HG03521 (cell line): ENCODE results near the gene PLXNA1.

Experiments used
- ATAC-seq: cut with Tn5 transposase; IDR thresholded peaks from one replicate; pipeline ENCODE4 v1.9.1; 2021; ENCODE audit warnings: mild to moderate bottlenecking, moderate library complexity; ENCODE audit not compliant: unreplicated experiment

The PLXNA1 gene

DNA sequence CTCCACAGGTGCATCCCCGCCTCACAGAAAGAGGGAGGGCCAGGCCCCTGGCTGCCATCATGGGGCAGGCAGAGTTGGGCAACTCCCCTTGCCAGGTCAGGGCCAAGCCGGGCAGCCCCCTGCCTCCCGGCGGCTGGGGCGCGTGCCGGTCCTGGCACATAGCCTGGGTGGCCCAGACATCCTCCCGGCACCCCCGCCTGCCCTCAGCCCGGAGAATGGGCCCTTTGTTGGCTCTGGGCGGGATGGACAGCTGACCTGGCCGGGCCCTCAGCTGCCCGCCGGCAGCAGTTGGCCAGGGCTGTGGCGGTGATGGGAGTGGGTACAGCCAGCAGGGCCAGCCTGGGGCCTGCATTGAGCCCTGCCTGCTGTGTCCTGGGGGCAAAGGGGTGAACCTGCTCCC lies 16.5 kb downstream of the PLXNA1 start:
- no peak for ATAC-seq

DNA sequence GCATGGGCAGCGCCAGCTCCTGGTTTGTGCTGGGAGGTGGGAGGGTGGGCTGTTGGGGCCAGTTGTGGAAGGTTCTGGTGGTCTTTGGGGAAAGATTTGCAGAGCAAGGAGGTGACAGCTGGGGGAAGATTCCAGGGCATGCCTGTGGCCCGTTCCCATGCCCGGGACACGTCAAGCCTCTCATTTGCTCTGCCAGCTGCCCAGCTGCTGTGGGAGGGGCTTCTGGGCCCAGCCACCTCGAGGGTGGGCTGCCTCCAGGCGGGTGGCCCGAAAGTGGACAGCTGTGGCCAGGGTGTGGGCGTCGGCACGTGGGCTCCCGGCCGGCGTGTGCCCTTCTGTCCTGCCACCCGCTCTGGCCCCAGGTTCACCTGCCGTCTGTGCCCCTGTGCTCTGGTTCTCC lies 17.2 kb downstream of the PLXNA1 start:
- ATAC-seq, result no peak

DNA sequence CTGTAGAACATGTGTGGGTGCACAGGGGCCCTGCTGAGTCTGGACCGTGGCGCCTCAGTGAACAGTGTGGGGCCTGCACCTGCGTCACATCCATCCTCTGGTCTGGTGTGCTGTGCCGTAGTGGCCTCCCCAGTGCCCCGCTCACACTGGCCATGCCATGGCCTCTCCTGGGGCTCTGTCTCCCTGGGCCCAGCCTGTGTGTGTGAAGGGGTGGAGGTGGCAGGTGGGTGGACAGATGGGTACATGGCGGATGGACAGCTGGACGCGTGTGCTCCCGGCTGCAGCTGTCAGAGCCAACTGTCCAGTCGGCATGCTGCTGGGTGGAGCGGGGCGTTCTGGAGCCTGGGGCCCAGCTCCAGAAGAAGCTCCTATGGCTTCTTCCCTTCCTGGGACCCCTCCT lies 17.8 kb downstream of the PLXNA1 start:
- ATAC-seq, result no peak

DNA sequence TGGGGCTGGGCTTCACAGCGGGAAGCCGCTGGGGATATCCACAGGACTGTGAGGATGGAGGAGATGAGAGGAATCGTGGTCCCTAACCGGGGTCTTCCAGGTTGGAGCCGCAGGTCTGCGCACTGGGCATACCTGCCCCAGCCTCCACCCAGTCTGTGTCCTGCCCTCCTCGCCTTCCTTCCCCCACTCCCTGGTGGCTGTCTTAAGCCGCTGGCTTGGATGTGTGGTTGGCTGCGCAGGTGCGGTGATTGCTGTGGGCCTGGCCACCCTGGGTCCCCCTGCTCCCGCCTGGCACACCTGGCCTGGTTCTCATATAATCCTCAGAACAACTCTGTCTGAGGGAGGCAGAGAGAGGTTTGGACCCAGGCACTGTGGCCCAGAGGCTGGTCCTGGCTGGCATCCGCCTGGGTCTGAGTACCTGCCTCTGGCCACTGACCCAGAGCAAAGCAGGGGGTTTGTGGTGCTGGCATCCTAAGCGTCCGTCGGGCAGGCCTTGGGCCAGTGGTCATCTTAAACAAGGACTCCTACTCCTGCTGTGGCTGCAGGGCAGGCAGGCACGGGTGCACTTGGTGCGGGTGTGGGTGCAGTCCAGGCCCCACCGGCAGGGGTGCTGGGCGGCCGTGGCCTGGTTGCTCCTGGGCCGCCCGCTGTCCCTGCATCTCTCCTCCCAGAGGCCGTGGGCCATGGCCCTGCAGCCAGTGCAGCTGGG lies 18.7 kb downstream of the PLXNA1 start:
- no peak for ATAC-seq

DNA sequence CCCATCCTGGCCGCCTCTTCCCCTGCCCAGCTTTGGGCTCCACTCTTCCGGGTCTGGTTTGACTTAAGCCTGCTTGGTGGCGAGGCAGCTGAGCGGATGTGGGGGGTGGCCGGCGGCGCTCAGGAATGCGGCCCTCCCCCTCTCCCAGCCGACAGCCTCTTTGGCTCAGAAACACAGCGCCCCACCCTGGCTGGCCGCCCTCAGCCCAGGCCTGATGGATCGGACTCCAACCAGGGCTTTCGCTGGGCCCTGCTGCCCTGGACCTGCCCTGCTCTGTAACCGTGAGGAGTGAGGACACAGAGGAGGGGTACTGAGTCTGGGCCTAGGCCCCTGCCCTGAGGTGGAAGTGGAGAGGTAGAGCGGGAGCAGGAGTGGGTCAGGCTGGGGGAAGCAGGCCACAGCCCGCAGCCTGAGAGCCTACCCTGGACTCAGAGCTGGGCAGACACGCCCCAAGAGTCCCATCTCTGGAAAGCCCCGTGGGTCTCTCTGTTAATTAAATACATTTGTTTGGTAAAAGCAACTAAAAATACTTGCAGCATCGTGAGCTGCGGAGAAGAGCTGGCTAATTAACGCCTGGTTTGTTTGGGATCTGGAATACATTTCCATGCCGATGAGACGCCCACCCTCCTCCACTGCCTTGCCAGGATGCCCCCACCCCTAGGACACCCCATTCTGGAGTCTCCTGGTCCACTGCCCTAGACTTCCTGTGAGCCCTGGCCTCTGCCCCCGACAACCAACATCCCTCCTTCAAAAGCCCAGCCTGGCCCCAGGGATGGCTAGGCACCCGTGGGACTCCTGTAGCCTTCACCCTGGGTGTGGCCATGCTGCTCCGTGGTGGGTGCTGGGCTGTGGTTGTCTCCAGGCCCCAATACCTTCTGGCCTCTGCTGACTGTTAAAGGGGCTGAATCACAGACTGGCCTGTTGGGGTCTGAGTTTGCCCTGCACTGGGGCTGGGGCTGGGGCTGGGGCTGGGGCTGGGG lies 19.6 kb downstream of the PLXNA1 start:
- ATAC-seq, result no peak

DNA sequence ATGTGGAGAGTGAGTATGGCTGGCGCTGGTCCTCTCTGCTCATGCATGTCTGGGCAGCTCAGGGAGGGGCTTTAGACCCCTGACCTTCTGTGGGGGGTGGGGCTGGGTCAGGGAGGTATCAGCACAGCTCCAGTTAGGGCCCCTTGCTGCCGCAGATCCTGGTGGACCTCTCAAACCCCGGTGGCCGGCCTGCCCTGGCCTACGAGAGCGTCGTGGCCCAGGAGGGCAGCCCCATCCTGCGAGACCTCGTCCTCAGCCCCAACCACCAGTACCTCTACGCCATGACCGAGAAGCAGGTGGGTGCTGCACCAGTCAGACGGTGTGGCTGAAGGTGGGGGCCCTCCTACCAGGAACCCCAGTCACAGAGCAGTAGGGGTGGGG lies 20.2 kb downstream of the PLXNA1 start:
- ATAC-seq, result no peak

DNA sequence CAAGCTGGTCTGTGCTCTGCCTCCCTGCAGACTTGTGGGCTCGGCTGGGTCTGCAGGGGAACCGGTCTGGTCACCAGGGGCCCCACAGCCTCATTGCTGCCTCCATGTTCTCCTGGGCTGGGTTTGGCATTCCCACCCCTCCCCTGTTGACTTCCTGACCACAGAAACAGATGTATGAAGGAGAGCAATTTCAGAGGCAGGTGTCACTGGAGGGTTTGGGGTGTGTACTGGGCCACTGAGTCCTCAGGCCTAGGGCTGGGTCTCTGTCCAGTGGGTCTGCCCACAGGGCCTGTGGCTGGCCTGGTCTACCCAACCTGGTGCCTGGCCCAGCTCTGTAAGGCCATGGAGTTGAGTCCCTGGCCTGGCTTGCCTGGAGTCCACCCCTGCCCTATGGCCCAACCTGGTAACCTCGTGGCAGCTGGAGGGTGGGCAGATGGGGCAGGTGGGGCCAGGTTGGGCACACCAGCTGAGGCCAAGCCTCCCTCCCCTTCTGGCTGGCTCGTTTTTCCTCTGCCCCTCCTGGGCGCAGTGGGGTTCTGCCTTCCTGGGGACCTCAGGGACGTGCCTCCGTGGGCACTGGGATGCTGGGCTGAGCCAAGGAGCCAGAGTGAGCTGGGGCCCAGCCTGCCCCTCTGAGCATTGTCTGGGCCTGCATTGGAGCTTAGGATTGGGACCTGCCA lies 20.8 kb downstream of the PLXNA1 start:
- ATAC-seq, result no peak

DNA sequence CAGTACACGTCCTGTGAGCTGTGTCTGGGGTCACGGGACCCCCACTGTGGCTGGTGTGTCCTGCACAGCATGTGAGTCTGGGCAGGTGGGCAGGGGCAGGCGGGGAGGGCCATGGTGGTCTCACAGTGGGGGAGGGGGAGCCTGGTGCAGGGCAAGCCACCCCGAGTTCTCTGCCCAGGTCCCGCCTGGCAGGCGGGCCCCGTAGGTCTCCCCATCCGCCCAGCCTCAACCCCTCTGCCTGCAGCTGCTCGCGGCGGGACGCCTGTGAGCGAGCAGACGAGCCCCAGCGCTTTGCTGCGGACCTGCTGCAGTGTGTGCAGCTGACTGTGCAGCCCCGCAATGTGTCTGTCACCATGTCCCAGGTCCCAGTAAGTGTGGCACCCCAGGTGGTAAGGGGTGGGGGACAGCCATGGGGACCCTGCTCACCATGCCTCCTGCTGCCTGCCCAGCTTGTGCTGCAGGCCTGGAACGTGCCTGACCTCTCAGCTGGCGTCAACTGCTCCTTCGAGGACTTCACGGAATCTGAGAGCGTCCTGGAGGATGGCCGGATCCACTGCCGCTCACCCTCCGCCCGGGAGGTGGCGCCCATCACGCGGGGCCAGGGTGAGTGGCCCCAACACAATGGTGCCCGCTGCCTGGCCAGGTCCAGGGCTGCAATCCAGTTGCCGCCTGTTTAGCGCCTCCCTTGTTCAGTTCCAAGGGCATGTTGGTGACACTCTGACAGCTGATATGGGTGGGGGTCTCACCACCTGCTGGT lies 21.9 kb downstream of the PLXNA1 start:
- ATAC-seq, result no peak

DNA sequence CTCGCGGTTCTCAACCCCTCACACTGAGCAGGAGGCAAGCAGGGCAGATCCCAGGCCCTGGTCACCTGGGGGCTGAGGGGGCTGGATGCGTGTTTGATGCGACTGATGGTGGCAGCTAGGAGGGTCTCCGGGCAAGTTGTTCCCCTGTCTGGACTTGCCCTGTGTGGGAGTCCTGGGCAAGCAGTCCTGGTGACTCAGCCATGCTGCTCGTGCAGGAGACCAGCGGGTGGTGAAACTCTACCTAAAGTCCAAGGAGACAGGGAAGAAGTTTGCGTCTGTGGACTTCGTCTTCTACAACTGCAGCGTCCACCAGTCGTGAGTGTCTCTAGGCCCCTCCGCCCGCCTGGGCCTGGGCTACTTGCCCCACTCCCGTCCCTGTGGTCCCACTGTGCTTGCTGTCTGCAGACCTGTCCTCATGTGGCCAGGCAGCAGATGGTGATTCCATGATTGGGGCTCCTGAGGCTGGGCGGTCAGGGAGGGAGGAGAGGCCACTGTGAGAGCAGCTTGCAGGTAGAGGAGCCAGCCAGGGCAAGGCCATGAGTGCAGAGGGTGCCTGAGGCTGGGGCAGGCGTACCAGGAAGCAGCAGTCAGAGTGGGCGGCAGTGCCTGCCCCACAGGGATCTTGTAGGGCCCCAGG lies 23.1 kb downstream of the PLXNA1 start:
- no peak for ATAC-seq

DNA sequence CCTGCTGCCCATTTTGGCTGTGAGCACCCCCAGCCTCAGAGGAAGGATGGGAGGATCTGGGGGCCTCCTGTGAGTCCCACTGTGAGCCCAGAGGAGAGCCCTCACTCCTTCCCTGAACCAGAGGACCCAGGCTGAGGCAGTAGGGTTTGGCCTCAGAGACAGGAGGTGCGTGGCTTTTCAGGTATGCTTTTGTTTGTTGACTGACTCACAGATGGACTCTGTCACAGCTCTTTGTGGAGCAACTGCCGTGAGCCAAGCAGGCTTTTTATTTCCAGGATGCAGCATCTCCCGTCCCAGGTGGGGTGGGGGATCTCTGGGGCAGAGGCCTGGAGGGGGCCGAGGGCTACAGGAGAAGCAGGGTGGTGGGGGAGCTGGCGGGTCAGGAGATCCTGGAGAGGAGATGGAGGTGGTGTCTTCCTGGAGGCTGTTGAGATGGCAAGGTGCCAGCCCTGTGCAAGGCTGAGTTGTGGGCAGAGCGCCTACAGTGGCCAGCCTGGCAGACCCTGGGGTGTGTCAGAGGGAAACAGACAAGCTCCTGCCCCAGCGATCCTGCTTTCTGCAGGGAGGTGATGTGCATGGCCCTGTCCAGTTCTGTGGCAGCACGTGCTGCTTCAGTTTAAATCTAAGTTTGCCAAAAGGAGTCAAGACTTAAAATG lies 24.0 kb downstream of the PLXNA1 start:
- no peak for ATAC-seq

DNA sequence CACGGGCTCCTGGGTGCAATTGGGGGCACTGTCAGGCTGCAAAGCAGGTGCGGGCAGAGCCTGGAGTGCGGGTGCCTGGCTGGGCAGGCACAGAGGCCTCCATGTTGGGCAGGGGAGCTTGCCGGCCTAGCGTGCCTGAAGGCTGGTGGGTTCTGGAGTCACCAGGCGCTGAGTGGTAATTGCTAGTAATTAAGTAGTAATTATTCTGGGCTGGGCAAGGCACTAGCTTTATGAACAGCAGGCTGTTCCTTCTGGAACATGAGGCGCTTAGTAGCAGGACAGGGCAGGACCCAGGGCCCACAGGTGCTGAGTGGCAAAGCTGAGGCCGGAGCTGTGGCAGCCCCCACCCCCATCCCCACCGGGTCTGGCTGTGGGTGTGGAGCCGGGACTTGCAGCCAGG lies 25.3 kb downstream of the PLXNA1 start:
- ATAC-seq, result no peak

DNA sequence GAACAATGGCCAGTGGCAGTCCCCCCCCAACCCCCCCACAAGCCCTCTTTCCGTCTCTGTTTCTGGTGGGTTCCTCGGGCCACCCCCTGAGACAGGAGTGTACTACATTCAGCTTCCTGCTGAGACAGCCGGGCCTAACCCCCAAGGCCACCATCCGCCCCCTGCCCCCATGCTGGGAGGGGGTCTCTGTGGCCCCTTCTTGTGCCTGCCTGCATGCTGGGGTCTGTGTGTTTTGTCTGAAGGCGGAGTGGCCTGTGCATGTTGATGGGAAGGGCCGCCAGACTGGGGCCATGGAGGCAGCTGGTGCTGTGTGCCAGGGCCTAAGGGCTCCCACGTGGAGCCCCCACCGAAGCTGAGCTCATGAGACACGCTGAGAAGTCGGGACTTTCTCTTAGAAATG lies 26.6 kb downstream of the PLXNA1 start:
- ATAC-seq, result no peak

DNA sequence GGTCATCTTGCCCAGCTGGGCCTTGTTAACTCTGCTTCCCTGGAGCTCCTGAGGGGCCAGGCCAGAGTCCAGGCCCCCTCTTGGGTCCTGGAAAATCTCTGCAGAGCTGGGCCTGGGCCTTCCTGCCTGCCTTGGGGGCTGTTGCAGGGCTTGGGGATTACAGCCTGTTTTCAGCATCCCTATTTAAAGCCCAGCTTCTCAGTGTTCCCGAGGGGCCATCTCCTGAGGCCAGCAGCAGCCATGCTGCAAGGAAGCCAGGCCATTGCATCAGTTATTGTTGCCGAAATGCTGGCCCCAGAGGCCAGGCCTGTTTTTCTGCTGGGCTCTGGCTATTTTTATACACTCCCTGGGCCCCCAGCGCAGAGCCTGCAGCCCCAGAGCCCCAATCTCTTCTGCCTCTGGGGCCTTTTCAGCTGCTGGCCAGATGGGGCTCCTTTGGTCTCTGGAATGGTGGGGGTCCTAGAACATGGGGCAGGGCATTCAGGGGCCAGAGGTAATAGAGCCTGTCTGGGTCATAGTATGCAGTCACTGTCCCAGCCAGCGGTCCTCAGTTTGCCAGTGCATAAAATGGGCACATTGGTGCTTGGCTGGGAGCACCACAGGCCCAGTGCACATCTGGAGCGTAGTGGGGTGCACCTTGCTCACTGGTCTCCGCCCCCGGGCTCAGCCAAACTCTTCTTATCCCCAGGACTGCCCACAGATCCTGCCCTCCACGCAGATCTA lies 28.5 kb downstream of the PLXNA1 start:
- ATAC-seq, result no peak

DNA sequence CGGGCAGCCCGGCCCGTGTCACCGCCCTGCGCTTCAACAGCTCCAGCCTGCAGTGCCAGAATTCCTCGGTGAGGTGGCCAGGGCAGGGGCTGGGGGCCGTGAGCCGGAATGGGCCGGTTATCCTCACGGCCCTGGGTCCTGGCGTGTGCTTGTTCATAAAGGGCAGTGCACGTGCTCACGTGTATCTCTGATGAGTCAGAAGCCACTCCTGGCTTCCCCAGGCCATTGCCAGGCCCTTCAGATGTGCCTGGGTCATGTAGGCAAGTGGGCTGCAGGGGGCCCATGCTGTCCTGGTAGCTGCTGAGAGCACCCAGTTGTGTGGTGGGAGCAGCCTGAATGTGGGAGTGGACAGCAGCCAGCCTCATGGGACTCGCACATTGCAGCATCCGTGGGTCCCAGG lies 29.2 kb downstream of the PLXNA1 start:
- no peak for ATAC-seq

DNA sequence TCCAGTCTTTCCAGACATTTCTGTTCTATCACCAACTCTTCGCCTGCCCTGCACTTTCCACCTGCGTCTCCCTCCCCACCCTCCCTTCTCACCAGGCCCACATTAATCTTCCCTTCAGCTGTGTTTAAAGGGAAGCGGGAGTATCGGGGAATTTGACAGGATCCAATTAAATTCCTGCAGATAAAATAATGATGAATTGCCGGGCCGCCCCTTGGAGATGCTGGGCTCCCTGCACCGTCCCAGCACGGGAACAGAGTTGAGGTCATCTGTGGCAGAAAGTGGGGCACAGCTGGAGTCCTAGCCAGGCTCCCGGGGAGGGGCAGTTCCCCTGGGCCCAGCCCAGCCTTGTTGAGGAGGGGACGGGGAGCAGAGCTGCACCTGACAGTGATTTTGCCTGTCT lies 30.3 kb downstream of the PLXNA1 start:
- no peak for ATAC-seq

DNA sequence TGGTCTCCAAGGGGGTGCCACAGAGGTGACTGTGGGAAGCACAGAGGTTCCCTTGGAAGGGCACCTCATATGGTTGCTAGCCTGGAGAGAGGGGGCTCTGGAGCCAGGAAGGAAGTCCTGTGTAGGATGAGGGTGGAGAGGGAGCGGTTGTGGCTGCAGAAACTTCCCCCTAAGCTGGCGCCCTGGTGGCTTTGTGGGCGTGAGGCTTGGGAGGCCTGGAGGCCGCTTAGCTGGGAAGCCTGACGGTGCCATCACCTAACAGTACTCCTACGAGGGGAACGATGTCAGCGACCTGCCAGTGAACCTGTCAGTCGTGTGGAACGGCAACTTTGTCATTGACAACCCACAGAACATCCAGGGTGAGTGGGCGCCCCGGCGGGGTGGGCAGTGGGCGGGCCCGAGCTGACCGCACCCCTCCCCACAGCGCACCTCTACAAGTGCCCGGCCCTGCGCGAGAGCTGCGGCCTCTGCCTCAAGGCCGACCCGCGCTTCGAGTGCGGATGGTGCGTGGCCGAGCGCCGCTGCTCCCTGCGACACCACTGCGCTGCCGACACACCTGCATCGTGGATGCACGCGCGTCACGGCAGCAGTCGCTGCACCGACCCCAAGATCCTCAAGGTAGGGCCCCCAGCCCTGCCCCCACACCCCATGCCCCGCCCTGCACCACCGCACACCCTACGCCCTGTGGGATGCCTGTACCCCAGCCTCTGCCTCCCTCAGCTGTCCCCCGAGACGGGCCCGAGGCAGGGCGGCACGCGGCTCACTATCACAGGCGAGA lies 31.0 kb downstream of the PLXNA1 start:
- ATAC-seq, result no peak

DNA sequence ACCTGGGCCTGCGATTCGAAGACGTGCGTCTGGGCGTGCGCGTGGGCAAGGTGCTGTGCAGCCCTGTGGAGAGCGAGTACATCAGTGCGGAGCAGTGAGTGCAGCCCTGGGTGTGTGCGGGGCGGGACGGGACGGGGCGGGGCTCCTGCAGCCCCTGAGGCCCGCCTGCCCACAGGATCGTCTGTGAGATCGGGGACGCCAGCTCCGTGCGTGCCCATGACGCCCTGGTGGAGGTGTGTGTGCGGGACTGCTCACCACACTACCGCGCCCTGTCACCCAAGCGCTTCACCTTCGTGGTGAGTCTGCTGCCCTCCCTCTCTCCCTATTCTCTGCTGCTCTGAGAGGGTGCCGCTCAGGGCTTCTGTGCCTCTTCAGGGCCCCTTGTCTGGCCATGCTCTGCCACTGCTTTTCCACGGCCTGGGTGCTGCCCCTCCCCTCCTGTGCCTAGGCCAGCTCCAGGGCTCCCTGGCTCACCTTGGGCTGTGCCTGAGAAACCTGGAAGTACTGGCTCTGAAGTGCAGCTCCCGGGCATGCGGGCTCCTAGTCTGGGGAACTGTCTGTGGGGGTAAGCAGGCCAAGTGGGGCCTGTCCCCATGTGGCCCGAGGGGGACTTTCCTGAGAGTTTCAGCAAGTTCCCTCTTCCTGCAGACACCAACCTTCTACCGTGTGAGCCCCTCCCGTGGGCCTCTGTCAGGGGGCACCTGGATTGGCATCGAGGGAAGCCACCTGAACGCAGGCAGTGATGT lies 31.8 kb downstream of the PLXNA1 start:
- ATAC-seq, result no peak
